Stimulated activated CD4-positive, alpha-beta T cell treated with anti-CD3 and anti-CD28 coated beads, Interleukin-4, amount 100 ng/mL, for 24 hours (primary cell): ENCODE data around the gene IGF2.

Experiments
- DNase-seq: peaks from one replicate; pipeline ENCODE4 v3.0.0-alpha.2; 2020

IGF2 gene

DNA sequence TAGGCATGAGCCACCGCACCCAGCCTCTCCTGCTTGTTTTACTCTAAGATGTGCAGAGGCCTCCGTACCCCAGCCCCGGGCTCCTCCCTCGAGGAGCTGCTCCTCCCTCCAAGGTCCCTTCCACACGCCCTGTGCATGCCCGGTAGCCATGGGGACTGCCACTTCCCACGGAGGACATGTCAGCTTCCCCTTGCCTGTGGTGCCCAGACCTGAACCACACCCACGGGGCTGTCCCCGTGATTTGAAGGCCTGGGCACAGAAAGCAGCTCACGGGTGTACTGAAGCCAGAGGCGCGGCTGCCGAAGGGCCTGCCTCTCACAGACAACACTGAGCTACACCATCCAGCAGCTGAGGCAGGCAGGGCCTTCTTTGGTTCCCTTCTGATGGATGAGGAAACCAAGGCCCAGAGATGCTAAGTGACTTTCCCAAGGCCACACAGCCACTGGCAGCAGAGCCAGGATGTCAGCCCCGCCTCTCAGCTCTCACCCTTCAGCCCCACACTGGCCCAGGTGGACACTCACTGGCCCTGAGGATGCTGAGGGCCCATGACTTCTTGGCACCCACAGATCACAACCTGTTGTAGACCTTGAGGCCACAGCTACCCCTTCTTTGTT lies 14.5 kb upstream of the IGF2 start:
- no peak for DNase-seq

DNA sequence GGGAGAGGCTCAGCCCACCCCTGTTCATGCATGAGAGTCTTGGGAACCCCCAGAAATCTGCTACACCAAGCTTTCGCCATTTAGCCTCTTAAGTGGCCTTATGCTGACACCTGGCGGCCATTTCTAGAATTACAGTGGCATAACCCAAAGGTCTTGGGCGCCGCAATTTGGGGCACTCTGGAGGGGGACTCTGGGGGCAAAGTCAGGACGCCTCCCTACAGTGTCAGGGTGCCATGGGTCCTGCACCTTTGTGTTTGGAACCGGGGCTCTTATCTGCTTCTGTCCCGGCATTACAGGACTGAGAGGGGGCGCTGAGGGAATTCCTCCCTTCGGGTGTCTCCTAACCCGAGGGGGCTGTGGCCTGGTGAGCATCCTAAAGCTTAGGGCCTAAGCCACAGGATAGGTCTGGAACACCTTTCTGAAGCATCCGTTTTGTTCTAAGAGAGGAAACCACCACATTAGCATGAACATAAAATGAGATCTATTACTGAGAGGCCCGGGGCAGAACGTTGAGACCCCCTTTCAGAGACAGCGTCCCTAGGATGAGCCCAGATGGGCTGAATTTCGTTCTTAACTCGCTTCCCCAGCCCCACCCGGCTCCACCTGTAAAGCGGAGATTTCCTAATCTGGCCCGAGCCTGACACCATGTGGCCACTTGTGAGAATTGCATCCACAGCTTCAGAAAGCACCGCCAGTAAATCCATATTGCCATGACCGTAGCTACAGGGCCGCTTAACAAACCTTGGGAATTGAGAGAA lies 12.5 kb upstream of the IGF2 start:
- DNase-seq, result peak; percentile 84

DNA sequence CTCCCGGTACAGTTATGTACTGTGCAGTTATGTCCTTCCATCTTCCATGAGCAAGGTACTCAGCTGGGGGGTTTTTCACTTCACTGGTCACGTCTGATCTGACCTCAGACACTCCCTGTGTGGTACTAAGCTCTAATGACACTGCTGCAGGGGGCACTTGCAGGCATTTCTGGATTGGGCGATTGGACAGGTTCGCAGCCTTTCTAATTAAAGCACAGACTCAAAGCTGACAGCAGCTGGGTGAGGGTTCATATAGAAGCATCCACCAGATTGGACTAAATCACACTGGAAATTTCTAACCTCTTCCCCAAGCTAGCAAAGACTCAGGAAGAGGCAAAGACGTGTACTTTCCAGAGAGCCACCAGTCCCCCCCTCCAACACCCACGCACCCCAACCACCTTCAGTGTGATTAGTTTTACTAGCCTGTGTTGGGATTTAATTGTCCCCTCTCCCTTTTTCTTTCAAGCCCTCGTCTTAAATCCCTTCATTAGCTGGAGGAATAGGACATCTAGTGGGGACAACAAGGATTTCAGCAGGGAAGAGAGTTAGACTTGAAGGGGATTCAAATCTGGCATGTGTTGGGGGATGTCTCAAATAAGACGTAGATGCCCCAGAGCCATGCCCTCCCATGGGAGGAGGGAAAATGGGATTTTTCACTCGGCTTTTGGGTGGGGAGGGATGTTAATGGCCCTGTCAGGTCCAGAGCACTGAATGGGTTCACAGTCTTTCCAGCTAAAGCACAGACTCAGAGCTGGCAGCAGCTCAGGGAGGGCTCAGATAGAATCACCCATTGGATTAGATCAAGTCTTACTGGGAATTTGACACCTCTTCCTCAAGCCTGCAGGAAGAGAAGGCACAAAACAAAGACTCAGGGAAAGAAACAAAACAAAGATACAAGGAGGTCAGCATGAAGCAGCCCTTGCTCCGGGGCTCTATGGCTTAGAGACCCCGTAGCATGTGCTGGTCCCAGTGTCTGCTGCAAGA lies 11.0 kb upstream of the IGF2 start:
- no peak for DNase-seq

DNA sequence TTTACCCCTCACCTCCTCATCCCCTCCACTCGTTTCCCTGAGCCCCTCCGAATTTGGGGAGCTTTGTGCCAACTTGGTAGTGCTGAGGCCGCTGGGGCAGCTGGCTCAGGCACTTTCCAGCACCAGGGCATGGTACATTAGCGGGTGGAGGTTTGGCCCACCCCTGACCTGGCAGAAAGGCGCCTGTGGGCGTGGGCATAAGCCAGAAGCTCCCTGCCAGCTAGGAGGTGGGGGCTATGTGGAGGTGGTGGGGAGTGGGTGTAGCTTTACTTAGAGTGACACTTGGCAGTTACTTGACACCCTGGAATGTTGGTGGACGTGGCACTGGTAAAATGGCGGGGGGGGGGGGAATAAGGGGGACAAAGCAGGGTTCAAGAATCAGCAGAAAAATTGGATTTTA lies 10.3 kb upstream of the IGF2 start:
- DNase-seq, result no peak

DNA sequence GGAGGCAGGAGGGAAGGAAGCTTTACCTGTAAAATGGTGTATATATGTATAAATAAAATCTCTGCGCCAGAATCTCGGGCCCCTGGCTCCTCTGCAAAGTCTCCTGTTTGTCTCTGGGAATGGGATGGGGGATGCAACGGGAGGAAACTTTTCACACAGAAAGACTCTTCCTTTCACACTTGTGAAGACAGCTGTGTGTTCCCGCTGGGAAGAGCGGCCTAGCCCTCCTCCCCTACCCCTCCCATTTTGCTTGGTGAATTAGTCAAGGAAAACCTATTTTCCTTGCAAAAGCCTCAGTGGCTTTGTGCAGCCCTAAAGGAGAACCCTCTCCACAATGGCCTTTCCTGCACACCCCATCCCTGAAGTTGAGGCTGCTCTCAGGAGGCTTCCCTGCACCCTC lies 9.4 kb upstream of the IGF2 start:
- DNase-seq, result no peak

DNA sequence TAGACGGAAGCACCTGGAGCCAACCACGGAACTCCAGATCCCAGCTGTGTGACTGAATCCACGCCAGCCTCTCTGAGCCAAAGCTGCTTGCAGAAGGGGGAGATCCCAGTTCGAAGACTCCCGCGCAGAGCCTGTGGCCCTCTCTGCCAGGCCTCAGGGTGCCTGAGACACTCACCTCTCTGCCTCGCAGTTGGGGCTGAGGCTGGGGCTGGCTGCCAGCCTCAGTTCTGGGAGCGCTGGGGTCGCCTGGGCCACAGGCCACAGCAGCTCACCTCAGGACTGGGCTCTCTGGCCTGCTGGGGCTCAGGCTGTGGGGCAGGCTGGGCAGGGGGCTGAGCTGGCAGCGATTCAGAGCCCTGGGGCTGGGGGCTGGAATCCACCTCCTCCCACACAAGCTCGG lies 8.2 kb upstream of the IGF2 start:
- no peak for DNase-seq

DNA sequence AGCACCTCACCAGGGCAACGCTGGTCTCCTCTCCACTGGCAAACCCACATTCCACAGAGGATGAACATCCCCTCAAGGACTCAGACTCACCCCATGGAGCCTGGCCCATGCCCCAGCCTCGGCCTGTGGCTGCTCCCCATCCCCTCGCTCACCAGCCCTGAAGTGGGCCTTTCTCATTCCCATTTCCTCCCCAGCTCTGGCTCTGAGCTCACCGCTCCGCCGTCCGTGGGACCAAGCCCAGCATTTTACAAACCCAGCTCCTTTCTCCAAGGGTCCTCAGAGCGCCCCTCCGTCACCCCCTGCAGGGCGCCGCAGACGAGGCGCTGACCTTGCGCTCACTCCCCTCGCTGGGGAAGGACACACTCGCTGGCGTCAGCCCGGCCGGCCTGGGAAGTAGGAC lies 6.9 kb upstream of the IGF2 start:
- no peak for DNase-seq

DNA sequence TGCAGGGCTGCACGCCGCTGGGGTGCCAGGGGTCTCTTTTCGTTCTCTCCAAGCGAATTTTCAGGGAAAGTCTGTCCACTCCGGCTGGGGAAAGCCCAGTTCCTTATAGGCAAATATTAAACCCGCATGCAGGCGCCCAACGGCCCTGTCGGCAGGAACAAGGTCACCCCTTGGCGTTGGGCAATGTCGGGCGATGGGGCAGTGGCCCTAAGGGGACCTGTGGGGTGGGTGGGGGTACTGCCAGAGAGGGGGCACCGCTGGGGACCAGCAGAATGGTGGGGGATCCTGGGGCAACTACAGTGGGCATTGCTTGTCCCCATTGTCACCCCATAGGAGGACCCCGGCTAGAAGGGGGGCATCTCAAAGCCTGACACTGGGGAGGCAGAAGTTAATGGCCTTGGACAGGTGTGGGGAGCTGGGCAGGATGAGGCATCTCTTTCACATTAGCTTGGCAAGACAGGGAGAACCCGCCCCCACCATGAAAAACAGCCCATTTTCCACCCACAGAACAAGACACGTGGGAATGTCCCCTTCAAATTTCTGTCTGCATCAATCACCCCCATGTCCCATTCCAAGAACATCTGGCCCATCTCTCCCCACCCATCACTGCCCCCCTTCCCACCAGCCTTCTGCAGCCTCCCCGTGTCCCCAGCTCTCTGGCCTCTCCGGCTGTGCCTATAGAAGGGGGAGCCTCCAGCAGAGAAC lies 5.5 kb upstream of the IGF2 start:
- DNase-seq, result no peak

DNA sequence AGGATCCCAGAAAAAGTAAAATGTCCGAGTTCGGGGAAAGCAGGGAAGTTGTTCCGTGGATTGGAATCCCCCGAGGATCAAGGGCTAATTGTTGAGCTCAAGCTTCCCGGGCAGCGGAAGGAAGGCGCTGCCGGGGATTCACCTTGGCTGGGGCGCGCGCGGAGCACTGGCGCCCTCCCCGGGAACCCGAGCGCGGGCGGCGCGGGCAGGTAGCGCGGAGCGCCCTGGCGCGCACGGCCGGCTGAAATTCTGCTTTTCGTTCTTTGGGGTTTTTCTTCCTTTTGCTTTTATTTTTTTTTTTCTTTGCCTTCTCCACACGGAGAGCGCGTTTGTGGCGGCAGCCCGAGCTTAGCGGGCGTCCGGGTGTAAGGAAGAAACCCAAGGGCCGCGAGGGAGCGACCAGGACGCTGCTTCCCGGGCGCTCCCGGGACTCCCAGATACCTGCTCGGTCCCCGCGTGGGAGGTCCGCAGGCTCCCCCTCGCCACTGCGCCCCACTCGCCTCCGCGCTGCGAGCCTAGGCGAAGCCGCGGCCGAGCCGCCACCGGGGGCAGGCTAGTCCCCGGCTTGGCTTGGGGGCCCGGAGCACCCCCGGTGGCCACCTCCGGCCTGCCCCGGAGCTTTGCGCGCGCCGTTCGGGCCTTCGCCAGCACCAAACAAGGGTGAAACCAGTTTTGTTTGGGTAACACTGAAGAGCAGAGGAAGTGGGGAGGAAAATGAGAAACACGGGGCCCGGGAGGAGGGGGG lies 4.8 kb upstream of the IGF2 start:
- no peak for DNase-seq

DNA sequence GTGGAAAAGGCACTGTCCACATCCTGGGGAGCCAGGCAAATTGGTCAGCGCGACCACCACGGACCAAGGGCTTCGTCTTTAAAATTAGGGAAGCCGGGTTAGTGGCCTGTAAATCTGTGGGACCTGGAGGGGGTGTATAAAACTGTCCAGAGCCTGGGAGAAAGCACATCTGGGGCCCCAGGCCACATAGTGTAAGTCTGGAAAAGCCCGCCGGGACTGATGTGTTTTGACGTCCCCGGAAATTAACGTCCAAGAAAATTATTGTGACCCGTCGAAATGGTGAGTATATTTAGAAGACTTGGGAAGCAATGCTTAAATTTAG lies 4.2 kb upstream of the IGF2 start:
- no peak for DNase-seq

DNA sequence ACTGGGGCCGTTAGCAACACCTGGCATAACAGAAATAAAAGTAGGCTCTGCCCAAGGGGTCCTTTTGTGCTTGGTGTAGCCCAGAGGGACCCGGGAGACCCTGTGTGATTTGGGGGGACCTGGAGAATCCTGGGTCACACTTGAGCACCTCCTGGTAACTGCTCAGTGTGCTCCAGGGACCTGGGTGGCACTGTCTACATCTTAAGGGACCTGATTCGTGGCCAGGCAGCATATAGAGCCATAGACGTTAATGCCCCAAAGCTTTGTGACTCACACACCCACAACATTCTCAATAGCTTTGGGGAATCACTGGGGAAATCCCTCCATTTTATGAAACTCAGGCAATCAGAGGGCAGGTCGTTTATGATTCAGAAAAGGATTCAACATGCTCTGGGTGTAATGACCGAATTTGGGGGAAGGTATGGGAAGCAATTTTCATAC lies 3.6 kb upstream of the IGF2 start:
- peak; percentile 72 for DNase-seq

DNA sequence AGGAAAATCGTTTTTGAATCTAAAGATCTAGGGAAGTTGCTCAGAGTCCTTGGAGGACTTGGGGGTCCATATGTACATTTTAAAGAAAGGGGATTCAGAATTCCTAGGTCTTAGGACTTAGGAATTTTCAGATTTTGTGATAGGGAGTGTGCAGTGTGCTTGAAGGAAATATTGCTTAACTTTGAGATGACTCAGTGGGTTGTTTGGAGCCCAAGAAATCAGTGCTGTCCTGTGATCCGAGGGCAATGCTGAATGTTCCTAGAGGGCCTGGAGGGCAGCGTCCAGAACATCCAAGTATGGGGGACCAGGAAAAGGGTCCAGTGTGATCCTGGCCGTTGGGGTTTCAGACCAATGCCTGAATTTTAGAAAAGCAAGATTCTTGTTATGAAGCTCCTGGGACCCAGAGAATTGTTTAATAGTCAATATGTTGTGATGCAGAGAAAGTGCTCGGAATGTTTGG lies 3.1 kb upstream of the IGF2 start:
- DNase-seq, result no peak

DNA sequence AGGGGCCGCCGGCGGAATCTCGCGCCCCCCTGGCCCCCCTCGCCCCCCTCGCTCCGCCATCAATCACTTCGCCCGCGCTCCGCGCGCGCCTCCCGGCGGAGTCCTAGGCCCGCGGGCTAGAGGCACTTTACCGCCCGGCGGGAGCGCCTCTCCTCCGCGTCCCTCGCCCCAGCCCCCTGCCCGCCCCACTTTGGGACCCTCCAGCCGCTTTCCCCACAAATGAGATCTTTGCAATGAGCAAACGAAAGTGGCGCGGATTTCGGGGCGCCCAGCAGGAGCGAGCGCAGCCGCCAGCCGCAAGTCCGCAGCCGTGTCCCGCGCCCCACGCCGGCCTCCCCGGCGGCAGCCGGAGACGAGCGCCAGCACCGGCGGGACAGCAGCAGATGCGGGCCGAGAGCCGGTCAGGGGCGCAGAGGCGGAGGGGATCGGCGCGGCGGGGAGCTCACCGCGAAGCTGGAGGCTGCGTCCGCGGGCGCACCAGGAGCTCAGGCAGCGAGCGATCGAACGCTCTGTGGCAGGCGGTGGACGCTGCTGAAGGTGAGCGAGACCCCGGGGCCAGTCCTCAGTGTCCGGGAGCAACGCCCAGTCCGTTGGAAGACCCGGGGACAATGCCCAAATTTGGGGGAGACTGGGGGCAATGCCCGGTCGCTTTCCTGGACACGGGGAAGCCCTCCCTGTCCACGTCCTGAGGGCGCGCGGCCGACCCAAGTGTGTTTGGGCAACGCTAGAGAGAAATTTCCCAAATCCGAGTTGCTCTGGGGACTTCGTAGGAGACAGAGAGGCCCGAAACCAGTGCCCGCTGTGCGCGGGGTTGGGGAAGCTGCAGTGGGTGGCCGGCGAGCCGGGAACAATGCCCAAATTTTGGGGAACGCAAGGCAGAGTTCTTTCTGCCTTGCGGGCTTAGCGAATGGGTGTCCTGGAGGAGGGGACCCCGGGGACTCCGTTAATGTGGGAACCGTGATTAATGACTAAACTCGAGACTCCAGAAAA lies 1.5 kb upstream of the IGF2 start:
- DNase-seq, result no peak

DNA sequence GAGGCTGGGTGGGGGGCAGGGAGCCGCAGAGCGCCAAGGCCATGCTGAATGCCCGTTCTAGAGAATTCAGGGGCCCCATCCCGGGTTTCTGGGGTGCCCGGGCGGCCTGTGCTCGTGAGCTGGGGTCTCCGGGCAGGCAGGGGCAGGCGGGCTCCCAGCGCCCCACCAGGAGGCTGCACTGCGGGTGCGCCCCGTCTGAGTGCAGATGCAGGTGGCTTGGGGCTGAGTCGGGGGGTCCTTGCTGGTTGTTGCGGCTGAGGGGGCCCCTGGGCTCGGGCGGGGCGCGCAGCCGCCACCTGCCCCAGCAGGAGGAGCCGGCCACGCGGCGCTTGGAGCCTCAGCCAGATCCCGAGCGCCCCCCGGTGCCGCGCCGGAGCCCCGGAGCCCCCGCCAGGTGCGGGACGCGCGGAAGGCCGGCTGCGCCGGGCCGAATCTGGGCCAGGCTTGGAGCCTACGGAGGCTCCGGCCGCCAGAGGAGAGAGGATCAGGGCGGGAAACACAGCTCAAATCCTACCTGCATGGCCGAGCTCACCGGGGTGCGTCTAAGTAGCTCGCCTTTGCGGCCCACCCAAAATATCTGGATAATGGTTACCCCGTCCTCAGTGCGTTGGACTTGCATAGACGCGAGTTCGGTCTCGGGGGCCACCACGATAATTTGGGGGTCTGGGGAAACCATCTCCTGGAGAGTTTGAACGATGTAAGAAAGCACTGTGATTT lies 590 bp upstream of the IGF2 start:
- no peak for DNase-seq

DNA sequence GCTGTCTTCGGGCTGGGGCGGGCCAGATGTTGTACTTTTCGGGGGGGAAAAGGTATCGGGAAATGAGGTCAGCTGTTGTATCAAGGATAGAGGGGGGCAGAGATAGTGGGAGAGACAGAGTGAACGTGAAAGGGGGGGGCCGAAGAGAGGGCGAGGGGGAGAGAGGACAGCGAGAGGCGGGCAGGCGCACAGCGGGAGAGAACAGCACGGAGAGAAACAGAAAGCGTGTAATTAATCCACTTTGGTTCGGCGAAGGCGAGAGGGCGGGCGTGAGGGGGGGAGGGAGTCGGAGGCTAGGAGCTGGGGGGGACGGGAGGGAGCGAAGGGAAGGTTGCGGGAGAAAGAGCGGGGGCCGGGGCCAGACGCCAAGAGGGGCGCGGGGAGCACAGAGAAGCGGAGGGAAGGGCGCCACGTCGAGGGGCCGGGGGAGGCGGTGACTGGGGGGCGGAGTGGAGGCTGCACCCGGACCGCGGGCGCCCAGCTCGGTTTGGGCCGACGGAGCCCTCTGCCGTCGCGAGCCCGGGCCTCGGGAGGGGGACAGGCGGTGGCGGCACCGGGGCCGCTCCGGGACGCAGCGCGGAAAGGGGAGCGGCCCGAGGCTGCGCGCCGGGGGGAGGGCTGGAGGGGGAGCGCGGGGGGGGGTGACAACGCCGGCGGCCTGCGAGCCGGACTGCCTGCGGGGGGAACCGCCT lies 612 bp downstream of the IGF2 start:
- DNase-seq, result peak; percentile 24

DNA sequence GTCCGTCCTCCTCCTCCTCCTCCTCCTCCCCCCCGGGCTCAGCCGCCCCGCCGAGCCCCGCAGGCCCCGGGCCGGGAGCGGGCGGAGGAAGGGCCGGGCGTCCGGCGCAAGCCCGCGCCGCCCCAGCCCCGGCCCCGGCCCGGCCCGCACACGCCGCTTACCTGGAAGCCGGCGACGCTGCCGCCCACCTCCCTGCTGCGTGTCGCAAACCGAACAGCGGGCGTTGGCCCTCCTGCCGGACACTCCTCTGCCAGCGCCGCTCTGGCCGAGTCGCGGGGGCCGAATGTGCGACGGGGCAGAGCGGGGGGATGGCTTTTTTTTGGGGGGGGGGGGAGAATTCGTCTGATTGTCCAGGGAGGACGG lies 1.1 kb downstream of the IGF2 start:
- DNase-seq, result no peak

DNA sequence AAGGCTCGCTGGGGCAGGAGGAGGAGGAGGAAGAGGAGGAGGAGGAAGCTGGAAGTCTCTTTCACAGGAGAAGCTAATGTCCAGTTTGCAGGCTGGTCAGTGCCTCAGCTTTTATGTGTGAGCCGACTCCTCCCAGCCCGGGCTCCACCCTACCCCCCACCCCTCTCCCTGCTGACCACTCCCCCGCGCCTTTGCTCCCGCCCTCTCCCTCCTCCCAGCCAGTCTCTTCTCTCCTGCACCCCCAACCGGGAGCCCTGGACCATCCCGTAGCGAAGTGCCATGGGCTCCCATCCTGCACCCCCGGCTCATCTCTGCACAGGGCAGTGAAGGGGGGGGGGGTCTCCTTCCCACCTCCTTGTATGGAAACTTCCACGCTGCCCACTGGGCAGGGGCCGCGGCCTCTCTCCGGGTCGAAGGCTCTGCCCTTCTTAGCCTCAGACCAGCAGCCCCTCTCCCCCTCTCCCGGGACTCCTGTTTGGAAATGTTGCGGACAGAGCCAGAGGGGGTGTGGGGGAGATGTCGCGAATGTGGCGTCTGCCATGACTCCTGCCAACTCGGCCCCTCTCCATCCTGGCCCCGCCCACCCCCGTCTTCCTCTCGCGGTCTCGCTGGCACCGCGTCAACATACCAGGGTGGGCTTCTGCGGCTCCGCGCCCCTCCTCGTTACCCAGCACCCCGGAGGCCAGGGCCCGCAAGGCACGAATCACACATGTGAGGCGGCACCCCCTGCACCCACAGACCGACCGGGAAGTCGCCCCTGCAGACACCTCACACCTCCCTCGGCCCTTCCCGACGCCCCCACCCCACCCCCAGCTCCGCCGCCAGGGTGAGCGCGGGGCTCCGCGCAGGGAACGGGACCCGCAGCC lies 1.8 kb downstream of the IGF2 start:
- DNase-seq, result no peak

DNA sequence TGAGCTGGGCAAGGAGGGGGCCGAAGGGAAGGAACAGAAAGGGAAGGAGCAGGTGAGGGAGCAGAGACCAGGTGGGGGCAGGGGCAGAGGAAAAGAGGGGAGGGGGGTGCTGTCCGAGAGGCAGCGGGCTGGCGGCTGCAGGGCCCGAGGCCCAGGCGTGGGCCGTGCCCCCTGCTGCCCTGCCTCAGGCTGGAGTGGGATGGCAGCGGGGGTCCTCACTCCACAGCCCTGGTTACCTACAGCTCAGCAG lies 2.3 kb downstream of the IGF2 start:
- DNase-seq, result no peak
